Ovary (tissue), 9 donors: ENCODE results near the gene SETD2. TPM values are rescaled to one million over a fixed set of nuclear protein-coding genes. Genes with fewer than 3 reads are reported as not detected.
"Not testable (repeated sequence)": the region's sequence is repeated elsewhere in the genome, so short reads cannot be mapped to it uniquely, and the experiment has no call there.

Experiments
- DNase-seq, 5 donors: peaks; one replicate each; pipeline ENCODE4 v3.0.0-alpha.2; 2019 to 2020
- H3K27ac ChIP-seq, 2 donors: fragments of 200-600 bp; one replicate each; pipeline versions ENCODE4 v1.5.1 to v1.8.0; 2019 to 2022
- H3K27me3 ChIP-seq: fragments of 200-600 bp; one replicate; pipeline ENCODE4 v1.8.0; 2022
- H3K36me3 ChIP-seq: fragments of 200-600 bp; sonication (generic); one replicate; pipeline ENCODE4 v1.5.1; 2019
- H3K4me1 ChIP-seq: one replicate; pipeline ENCODE4 v1.8.1; 2013; ENCODE audit warnings: mild to moderate bottlenecking, moderate library complexity; ENCODE audit not compliant: insufficient read depth
- H3K4me3 ChIP-seq: fragments of 200-600 bp; sonication (generic); one replicate; pipeline ENCODE4 v1.5.1; 2017
- H3K9me3 ChIP-seq, 2 donors: fragments of 200-600 bp in 1 of 2; sonication (generic) in 1 of 2; one replicate each; pipeline versions ENCODE4 v1.5.1 to v1.8.1; 2013 to 2019; ENCODE audit warnings: mild to moderate bottlenecking in 1 of 2, moderate library complexity in 1 of 2
- EP300 ChIP-seq: sonication (generic); formaldehyde crosslinking; IDR thresholded peaks from one replicate; pipeline ENCODE4 v1.6.1; 2017; ENCODE audit warnings: antibody characterized with exemption
- POLR2A ChIP-seq: fragments of 450-650 bp; IDR thresholded peaks from one replicate; pipeline ENCODE4 v1.6.1; 2017; ENCODE audit warnings: antibody characterized with exemption, mild to moderate bottlenecking, moderate library complexity
- WGBS, 3 donors: extraction: QIAGEN DNeasy Blood & Tissue Kit in 1 of 3; methylation state at CpG; one replicate each; pipeline versions ENCODE4 v1.1.5 to v1.1.7; 2013 to 2017; 5-methylcytosine and 5-hydroxymethylcytosine counted together
- intact Hi-C, 4 donors: fragments of 100-400 bp; cut with DNase I; formaldehyde crosslinking; loops; one replicate each; pipeline versions ENCODE4 v1.11.0 to v1.15.1; 2022 to 2023
- polyA plus RNA-seq, 2 donors: library from polyadenylated mRNA; stranded (reverse); fragments of 200-250 nt in 1 of 2; fragments of 350-450 nt in 1 of 2; fragmentation: Illumina TruSeq in 1 of 2; extraction: RNeasy Lipid Tissue Mini Kit (QIAGEN cat#74804) in 1 of 2; gene quantifications; one replicate each; pipeline ENCODE4 v1.2.3, GENCODE V29; 2013 to 2014
- total RNA-seq, 7 donors: library from RNA; depleted of rRNA in 2 of 7; stranded (reverse); fragments of >200 nt in 2 of 7; fragmentation: NEBNext Ultra II Directional in 3 of 7; extraction: Animal tissue kit (Norgen Biotek cat#: 25700) in 3 of 7; gene quantifications; one replicate each; pipeline versions ENCODE4 v1.1.0 to v1.2.4, GENCODE V29; 2016 to 2023
- TF ChIP-seq, protein P1 (sequence below), 3 donors: fragments of 450-650 bp in 2 of 3; fragments of 200-600 bp in 1 of 3; IDR thresholded peaks; one replicate each; pipeline versions ENCODE4 v1.5.1 to v1.8.0; 2016 to 2022; ENCODE audit warnings: antibody characterized with exemption in 3 of 3, mild to moderate bottlenecking in 1 of 3
- donor health status: DM: no; HTN: no; CAD: no; lungs with moderate emphysema.
- donor health status: DM: no; HTN: no; CAD: no.
- donor health status: Bipolar disorder and iron deficiency.
- donor health status: DM: yes; HTN: yes; CAD: no.
- donor health status: DM: no; HTN: no; CAD: no.
- donor health status: DM: yes; HTN: yes; CAD: no.

Gene SETD2
- total and polyA plus RNA-seq, 9 donors, result 22.9 to 62.9 (median 49.2) TPM

DNA sequence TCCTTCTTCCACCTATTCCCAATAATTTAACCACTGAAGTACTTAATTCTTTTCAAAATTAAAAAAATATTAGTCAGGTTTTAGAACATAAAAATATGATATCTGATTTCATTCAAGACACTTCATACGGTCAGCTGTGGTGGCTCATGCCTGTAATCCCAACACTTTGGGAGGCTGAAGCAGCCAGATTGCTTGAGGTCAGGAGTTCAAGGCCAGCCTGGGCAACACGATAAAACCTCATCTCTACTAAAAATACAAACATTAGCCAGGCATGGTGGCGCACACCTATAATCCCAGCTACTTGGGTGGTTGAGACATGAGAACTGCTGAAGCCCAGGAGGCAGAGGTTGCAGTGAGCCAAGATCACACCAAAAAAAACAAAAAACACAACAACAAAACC is 127.8 kb downstream of the SETD2 start:
- intact Hi-C loops, result no loop called here
- Histone ChIP-seq H3K27me3 (no peaks in the 10 kb centered on the region), H3K4me1 (peaks cover 4% of the 10 kb centered on the region), H3K36me3 (no peaks in the 10 kb centered on the region), H3K27ac (no peak overlapping the region), H3K4me3 (no peak overlapping the region), H3K9me3 (no peaks in the 10 kb centered on the region)
- TF ChIP-seq, protein P1, sequence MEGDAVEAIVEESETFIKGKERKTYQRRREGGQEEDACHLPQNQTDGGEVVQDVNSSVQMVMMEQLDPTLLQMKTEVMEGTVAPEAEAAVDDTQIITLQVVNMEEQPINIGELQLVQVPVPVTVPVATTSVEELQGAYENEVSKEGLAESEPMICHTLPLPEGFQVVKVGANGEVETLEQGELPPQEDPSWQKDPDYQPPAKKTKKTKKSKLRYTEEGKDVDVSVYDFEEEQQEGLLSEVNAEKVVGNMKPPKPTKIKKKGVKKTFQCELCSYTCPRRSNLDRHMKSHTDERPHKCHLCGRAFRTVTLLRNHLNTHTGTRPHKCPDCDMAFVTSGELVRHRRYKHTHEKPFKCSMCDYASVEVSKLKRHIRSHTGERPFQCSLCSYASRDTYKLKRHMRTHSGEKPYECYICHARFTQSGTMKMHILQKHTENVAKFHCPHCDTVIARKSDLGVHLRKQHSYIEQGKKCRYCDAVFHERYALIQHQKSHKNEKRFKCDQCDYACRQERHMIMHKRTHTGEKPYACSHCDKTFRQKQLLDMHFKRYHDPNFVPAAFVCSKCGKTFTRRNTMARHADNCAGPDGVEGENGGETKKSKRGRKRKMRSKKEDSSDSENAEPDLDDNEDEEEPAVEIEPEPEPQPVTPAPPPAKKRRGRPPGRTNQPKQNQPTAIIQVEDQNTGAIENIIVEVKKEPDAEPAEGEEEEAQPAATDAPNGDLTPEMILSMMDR (IDR thresholded peaks at IDR 0.05), result no peak
- no peak for TF ChIP-seq POLR2A
- TF ChIP-seq EP300, result no peak
- 21 to 40% (median 32%) methylated on average over 3 of the region's 3 CpGs for WGBS, 3 donors
- no peak for DNase-seq

DNA sequence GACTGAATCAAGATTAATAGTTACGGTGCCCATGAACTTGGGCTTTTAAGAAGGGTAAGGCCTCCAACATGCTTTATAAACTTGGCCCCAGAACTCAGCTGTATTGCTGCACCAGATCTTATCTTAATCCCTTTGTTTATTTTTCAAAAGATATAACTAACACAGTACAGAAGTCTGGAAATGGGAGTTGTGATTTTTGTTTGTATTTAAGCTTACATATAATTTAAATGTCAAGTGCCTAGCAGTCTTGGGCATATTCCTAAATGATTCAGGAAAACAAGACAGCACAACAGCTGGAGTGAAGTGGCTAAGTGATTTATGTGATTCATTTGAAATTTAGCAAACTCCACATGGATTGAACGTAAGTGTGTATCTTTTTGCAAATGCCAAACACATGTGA is 128.3 kb downstream of the SETD2 start:
- intact Hi-C loops, result no loop called here
- Histone ChIP-seq H3K9me3 (no peaks in the 10 kb centered on the region), H3K27me3 (no peaks in the 10 kb centered on the region), H3K4me1 (peaks cover 6% of the 10 kb centered on the region), H3K36me3 (no peaks in the 10 kb centered on the region), H3K27ac (no peak overlapping the region), H3K4me3 (no peak overlapping the region)
- 25 to 51% (median 31%) methylated on average over 2 of the region's 2 CpGs for WGBS, 3 donors
- no peak for DNase-seq
- TF ChIP-seq, protein P1 (IDR thresholded peaks at IDR 0.05), result no peak
- TF ChIP-seq POLR2A (no peak), EP300 (no peak)

DNA sequence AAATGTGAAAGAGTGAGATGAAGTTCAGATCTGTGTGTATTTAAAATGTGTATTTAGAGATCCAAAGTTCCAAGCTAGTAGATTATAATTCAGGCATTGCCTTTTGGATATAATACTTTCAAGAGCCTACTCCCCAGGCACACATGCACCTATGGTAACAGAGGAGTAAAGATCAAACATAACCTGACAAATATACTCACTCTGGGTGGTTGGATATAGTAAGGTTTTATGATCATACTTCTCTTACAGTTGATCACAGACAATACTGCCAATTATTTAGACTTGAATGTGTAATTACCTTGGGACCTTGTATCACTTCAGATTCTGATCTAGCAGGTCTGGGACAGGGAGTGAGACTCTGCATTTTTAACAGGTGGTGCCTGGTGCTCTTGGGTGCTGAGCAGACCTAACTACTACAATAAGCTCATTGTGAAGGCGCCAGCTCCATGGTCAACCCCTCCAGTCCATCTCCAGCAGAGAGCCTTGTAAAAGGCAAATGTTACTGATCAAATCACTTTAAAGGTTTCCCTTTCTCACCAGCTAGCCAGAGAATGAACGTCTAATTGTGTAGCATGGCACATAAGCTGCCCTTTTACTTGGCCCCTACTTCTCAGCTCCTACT is 128.9 kb downstream of the SETD2 start:
- TF ChIP-seq, protein P1 (IDR thresholded peaks at IDR 0.05), result no peak
- TF ChIP-seq POLR2A, result no peak
- no peak for TF ChIP-seq EP300
- Histone ChIP-seq H3K36me3 (no peaks in the 10 kb centered on the region), H3K27me3 (no peaks in the 10 kb centered on the region), H3K27ac (no peak overlapping the region), H3K9me3 (no peaks in the 10 kb centered on the region), H3K4me1 (peaks cover 5% of the 10 kb centered on the region), H3K4me3 (no peak overlapping the region)
- WGBS, 3 donors, result 71 to 80% (median 73%) methylated on average over 2 of the region's 2 CpGs
- no peak for DNase-seq
- intact Hi-C loops, result no loop called here

DNA sequence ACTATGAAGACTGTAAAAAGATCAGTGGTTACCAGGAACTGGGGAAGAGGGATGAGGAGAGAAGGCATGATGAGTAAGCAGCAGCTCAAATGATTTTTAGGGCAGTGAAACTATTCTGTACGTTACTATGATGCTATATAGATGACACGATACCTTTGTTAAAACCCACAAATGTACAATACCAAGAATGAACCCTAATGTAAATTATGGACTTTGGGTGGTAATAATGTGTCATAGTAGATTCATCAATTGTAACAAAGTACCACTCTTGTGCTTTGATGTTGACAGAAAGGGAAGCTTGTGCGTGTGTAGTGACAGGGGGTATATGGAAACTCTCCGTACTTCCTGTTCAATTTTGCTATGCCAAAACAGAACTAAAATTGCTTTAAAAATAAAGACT is 132.9 kb downstream of the SETD2 start:
- H3K36me3 ChIP-seq, DNase-seq, H3K4me3 ChIP-seq, H3K27me3 ChIP-seq, H3K9me3 ChIP-seq, intact Hi-C loops, H3K4me1 ChIP-seq, H3K27ac ChIP-seq: not testable (repeated sequence)
- 78 to 91% (median 87%) methylated on average over 4 of the region's 4 CpGs for whole genome bisulfite sequencing, 3 donors

DNA sequence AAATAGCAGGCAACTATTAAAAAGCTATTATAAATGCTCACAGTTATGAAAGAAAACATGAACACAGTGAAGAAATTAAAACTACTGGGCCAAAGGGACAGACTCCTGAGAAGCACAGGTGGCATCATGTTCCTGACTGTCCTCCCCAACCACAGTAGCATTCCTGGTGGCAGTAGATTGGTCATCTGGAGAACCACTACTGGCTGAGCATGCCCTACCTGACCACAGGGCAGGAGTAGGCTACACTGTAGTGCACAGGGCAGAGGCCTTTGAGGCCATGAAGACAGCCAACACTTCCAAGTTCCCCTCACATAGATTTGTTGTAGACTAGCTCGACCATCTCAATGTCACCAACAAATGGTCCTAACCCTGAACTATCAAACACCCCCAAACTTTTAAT is 135.2 kb downstream of the SETD2 start:
- Histone ChIP-seq H3K4me3 (no peak overlapping the region), H3K9me3 (no peaks in the 10 kb centered on the region), H3K4me1 (peaks cover 4% of the 10 kb centered on the region), H3K27me3 (no peaks in the 10 kb centered on the region), H3K36me3 (no peaks in the 10 kb centered on the region), H3K27ac (no peak overlapping the region)
- 95 to 100% (median 96%) methylated on average over 1 of the region's 1 CpG for WGBS, 3 donors
- no peak for DNase-seq
- intact Hi-C loops, result no loop called here
- TF ChIP-seq, protein P1 (IDR thresholded peaks at IDR 0.05), result no peak
- TF ChIP-seq EP300, result no peak
- no peak for TF ChIP-seq POLR2A
